T-helper 2 cell treated with Interferon-gamma antibody and Interleukin-4, amounts not matched to agents 5 μg/mL and 100 μg/mL, for 36 hours (primary cell): ENCODE data around the gene GPR87.

Source experiments
- DNase-seq: peaks from one replicate; pipeline ENCODE4 v3.0.0; 2021; ENCODE audit warnings: low spot score
- H3K27ac Mint-ChIP-seq: one replicate; pipeline ENCODE4 v1.8.0; 2021; ENCODE audit warnings: mild to moderate bottlenecking, mixed read lengths
- H3K27me3 Mint-ChIP-seq: one replicate; pipeline ENCODE4 v1.8.0; 2021; ENCODE audit warnings: low read depth, mixed read lengths
- H3K36me3 Mint-ChIP-seq: one replicate; pipeline ENCODE4 v1.8.0; 2021; ENCODE audit warnings: low read depth, mixed read lengths
- H3K4me1 Mint-ChIP-seq: one replicate; pipeline ENCODE4 v1.8.0; 2021; ENCODE audit warnings: low read depth, mixed read lengths
- H3K4me3 Mint-ChIP-seq: one replicate; pipeline ENCODE4 v1.8.0; 2022; ENCODE audit warnings: mild to moderate bottlenecking, moderate library complexity, mixed read lengths
- H3K9me3 Mint-ChIP-seq: one replicate; pipeline ENCODE4 v1.8.0; 2021; ENCODE audit warnings: mixed read lengths

Gene GPR87

DNA sequence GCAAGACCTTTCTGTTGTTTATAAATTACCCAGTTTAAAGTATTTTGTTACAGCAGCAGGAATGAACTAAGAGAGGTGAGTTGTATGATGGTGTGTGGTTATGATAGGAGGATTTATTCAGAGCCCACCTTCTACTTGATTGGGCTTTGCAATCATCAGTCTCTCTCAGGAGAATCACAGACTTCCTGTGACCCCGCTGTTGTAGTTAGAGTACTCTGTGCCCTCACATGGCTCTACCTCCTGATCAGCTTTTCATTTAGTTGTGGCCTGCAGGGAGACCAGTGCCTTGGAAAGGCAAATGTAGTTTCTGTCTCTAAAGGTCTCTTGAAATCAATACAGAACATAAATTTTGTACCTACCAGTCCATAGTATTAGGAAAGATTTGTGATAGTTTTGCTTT lies 30.7 kb downstream of the GPR87 start:
- no peak for DNase-seq
- H3K4me3 Mint-ChIP-seq, result no peak overlapping the region
- no peak overlapping the region for H3K27ac Mint-ChIP-seq
- H3K4me1 Mint-ChIP-seq, result peaks cover 32% of the 10 kb centered on the region
- H3K9me3 Mint-ChIP-seq, result no peaks in the 10 kb centered on the region
- no peaks in the 10 kb centered on the region for H3K27me3 Mint-ChIP-seq
- H3K36me3 Mint-ChIP-seq, result no peaks in the 10 kb centered on the region

DNA sequence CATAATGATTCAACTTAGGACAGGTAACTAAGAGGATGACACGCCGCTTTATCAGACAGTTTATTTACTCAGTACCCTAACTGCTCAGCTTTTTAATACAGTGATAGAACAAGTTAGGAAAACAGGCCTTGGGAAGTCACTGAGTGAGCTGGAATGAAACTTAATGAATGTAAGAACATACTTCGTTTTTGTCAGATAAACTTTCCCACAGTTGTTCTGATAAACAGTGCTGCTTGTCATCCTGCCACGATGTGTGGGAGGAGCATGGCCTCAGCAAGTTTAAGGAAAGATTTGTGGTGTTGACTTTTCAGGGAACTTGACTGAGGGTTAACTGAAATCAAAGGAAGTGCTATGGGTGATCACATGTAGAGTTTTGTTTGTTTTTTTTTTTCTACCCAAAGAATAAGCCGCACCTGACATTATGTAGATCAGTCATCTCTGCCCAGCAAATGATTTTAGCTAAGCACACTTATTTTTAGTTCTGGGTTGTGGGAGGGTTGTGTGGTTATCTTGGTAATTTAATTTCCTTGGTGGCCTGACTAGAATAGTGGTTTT lies 32.6 kb downstream of the GPR87 start:
- peak; percentile 76 for DNase-seq
- peak overlapping the region; percentile 13 for H3K4me3 Mint-ChIP-seq
- no peaks in the 10 kb centered on the region for H3K9me3 Mint-ChIP-seq
- H3K4me1 Mint-ChIP-seq, result peaks cover 41% of the 10 kb centered on the region
- H3K27ac Mint-ChIP-seq, result peak overlapping the region; percentile 50
- no peaks in the 10 kb centered on the region for H3K27me3 Mint-ChIP-seq
- H3K36me3 Mint-ChIP-seq, result no peaks in the 10 kb centered on the region

DNA sequence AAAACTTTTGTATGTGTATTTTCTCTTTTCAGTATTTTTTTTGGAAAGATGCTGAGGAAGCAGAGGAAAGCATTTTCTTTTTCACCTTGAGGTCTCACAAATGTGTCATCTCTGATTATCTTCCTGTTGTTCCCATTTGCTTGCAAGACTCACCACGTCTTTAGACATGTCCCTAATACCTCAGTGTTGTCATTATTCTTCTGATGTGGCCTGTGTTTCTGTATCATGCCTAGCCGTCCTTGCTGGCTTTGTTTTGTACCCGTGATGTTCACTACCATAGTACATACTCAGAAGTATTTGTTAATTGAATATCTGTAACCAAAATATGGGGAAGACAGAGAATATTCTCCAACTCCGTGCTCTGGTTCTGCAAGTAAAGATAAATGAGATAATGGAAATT lies 33.2 kb downstream of the GPR87 start:
- H3K9me3 Mint-ChIP-seq, result no peaks in the 10 kb centered on the region
- peak overlapping the region; percentile 24 for H3K4me3 Mint-ChIP-seq
- H3K4me1 Mint-ChIP-seq, result peaks cover 47% of the 10 kb centered on the region
- no peaks in the 10 kb centered on the region for H3K36me3 Mint-ChIP-seq
- no peaks in the 10 kb centered on the region for H3K27me3 Mint-ChIP-seq
- no peak for DNase-seq
- peak overlapping the region; percentile 34 for H3K27ac Mint-ChIP-seq

DNA sequence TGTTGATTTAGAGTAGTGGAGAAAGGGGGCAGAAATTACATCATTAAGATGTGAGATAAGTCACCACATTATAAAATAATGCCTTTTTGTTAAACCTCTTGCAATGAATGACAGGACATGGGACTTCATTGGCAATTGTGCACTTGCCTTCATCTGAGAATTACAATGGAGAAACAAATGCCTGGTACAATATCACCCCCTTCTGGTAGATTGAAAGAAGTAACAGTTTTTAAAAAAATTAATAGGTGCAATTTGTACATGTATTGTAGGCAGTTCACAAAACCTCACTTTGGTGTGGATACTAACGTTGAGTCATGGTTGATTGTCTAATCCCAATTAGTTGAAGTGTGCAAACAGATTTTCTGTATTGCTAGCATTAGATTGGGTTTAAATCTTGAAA lies 33.7 kb downstream of the GPR87 start:
- no peaks in the 10 kb centered on the region for H3K9me3 Mint-ChIP-seq
- H3K27ac Mint-ChIP-seq, result peak overlapping the region; percentile 34
- peak overlapping the region; percentile 24 for H3K4me3 Mint-ChIP-seq
- no peaks in the 10 kb centered on the region for H3K27me3 Mint-ChIP-seq
- DNase-seq, result no peak
- no peaks in the 10 kb centered on the region for H3K36me3 Mint-ChIP-seq
- H3K4me1 Mint-ChIP-seq, result peaks cover 52% of the 10 kb centered on the region

DNA sequence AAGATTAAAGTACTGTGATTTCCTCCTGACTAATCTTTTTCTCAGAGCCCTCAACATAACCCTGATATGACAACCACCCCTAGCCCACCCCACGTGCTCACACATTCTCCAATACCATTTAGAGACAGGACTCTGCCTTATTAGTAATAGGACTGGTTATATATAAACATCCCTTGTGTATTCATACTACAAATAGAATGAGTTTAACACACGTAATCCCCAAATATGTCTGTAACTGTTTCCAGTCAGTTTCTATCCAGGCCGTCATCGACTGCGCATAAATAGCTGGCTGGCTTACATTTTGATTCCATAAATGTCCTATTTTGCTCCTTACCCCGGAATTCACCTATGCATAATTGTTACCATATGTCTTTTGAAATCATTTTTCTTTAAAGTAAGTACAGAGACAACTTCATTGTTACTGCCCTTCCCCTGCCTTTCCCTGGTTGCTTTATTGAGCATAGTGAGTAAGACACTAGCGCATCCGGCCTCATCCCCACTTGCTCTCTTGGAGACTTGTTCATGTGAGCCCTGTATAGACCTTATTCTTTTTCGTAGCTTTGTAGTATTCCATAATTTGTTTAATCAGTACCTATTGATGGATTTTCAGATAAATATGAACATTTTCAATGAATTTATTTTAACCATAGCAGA lies 34.8 kb downstream of the GPR87 start:
- H3K27ac Mint-ChIP-seq, result no peak overlapping the region
- no peak overlapping the region for H3K4me3 Mint-ChIP-seq
- no peak for DNase-seq
- H3K4me1 Mint-ChIP-seq, result peaks cover 53% of the 10 kb centered on the region
- H3K36me3 Mint-ChIP-seq, result no peaks in the 10 kb centered on the region
- no peaks in the 10 kb centered on the region for H3K27me3 Mint-ChIP-seq
- no peaks in the 10 kb centered on the region for H3K9me3 Mint-ChIP-seq

DNA sequence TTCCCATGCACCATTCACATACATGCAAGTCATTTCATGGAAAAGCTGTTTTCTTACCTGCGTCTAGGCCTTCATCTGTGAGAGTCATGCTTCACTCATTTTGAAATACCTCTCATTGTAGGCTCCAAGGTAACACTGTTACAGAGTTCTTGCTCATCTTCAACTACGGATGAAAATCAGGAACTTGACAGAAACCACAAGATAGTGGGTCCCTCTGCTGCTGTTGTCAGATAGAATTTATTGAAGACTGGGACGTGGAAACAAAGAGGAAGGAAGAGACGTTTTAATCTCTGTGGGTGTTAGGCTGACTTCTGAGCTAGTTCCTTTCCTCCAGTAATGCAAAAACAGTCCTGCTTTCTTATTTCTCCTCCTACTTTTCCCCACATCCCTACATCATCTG lies 38.4 kb downstream of the GPR87 start, which contains the start of gene P2RY14:
TSS of gene P2RY14 (minus strand) at position 313 of the 400 bp plus-strand sequence. CDS start 64,226 bp downstream, outside the sequence.
- Mint-ChIP-seq H3K27ac (peak within 1 kb of the TSS; percentile 67), H3K27me3 (no peaks in the 10 kb centered on the region), H3K4me1 (peaks cover 64% of the 10 kb centered on the region), H3K4me3 (peak within 1 kb of the TSS; percentile 61), H3K9me3 (no peaks in the 10 kb centered on the region), H3K36me3 (no peaks in the 10 kb centered on the region)
- no peak for DNase-seq

DNA sequence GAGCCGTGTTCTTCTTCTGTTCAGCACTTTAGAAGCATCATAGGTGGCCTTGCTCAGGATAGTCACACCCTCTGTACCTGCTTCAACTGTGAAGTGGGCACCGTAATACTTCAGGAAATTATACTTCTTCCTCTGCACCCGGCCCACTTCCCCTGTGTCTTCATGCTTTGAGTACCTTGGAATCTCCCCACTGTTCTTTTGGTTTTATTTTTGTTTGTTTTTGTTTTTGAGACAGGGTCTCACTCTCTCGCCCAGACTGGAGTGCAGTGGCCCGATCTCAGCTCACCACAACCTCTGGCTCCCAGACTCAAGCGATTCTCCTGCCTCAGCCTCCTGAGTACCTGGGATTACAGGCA lies 40.0 kb downstream of the GPR87 start:
- Mint-ChIP-seq H3K4me1 (peaks cover 63% of the 10 kb centered on the region), H3K27me3 (no peaks in the 10 kb centered on the region), H3K27ac (peak overlapping the region; percentile 65), H3K4me3 (peak overlapping the region; percentile 60), H3K36me3 (no peaks in the 10 kb centered on the region), H3K9me3 (no peaks in the 10 kb centered on the region)
- DNase-seq, result no peak

DNA sequence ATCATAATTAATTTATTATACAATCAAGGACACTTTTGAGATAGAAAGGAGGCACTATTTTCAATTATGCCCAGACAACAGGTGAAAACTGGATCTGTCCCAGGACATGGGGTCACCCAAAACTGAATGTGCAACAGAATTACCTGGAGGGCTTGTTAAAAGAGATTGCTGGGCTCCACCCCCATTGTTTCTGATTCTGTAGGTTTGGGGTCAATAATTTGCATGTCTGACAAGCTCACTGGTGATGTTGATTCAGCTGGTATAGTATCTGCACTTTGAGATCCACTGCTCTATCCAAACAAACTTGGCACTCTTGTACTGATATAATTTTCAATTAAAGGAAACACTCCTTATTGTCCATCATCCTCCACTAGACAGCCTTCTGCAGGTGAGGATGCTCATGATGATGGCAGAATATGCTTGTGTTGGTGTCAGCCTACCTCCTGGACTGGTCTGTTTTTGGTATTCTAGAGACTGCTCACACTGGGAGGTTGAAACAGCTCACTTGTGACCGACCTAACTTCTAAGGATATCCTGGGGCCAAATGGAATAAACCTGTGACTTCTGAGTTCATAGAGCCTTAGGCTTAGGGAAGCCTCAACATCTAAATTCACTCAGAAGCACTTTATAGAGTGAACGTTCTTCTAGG lies 40.5 kb downstream of the GPR87 start:
- Mint-ChIP-seq H3K4me1 (peaks cover 65% of the 10 kb centered on the region), H3K27ac (peak overlapping the region; percentile 65), H3K9me3 (no peaks in the 10 kb centered on the region), H3K36me3 (no peaks in the 10 kb centered on the region), H3K4me3 (peak overlapping the region; percentile 60), H3K27me3 (no peaks in the 10 kb centered on the region)
- DNase-seq, result no peak

DNA sequence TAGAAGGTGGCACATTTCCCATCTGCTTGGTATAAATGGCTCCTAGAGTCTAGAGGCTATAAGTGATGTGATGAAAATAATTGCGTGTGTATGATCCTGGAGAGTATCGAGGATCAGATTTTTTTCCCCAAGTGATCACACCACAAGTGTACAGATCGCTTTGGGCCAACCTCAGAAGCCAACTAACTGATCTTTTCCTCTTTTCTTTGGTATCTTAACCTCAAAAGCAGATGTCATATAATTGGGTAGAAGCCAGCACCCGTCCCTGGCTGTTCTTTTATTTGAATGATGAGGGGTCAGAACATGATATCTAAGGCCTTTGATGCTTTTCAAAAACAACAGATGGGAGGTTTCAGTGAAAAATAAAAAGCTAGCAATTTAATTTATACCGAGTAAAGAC lies 41.5 kb downstream of the GPR87 start:
- peaks cover 68% of the 10 kb centered on the region for H3K4me1 Mint-ChIP-seq
- no peak overlapping the region for H3K27ac Mint-ChIP-seq
- H3K36me3 Mint-ChIP-seq, result no peaks in the 10 kb centered on the region
- H3K9me3 Mint-ChIP-seq, result no peaks in the 10 kb centered on the region
- H3K27me3 Mint-ChIP-seq, result no peaks in the 10 kb centered on the region
- DNase-seq, result no peak
- H3K4me3 Mint-ChIP-seq, result peak overlapping the region; percentile 6

DNA sequence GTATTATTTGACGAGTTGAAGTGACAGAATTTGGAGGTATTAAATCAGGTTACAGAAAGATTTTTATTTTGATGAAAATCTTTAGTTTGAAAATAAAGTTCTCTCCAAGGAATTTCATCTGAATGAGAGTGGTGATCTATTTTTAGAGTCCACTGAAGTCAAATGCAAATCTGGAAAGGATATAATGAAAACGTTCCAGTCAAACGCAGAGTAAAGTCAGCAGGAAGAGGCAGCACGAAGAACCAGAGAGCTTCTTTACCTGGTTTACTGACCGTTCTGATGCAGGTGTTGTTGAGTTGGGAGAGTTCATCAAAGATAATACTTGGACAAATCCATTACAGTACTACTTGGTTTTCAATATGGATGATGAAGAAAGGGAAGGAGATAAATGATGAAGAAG lies 47.0 kb downstream of the GPR87 start:
- Mint-ChIP-seq H3K4me3 (no peak overlapping the region), H3K27me3 (no peaks in the 10 kb centered on the region), H3K27ac (no peak overlapping the region), H3K4me1 (peaks cover 55% of the 10 kb centered on the region), H3K9me3 (no peaks in the 10 kb centered on the region), H3K36me3 (peaks cover 1% of the 10 kb centered on the region)
- DNase-seq, result no peak

DNA sequence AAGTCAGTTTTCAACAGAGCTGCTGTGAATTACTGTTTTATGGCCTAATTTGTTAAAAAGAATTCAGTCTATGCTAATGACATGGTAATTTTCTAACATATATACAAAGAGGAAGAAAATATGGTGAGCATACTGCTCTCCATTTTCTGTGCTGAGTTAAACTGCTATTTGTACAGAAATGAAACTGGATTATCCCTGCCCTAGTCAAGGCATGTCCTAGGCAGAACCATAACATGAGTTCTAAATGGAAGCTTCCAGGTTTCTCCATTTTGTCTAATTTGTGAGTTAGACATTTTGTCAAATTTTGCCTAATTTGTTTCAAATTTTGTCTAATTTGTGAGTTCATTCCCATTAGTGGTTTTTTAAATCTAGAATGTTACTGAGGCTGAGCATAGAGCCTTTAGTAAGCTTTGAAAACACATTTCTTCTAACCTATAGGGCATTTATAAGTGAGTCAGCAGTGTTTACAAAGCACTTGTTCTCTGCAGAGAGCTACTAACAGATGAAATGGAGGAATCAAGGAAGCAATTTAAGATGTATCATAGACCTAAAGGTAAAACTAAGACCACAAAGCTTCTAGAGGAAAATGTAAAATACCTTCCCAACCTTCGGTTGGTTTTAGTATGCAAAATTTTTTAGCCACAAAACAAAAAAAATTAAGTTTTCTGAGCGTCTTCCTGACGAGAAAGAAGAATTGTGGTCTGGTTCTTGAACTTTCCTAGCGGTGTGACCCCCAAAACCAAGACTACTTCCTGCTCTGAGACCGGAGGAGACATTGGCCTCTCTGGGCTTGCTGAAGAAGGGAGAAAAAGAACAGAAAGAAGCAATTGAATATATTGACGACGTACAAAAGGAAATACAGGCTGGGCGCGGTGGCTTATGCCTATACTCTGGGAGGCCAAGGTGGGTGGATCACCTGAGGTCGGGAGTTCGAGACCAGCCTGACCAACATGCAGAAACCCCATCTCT lies 48.1 kb downstream of the GPR87 start:
- Mint-ChIP-seq H3K4me1 (peaks cover 47% of the 10 kb centered on the region), H3K36me3 (peaks cover 1% of the 10 kb centered on the region), H3K27ac (peak overlapping the region; percentile 91), H3K9me3 (no peaks in the 10 kb centered on the region), H3K4me3 (peak overlapping the region; percentile 66), H3K27me3 (no peaks in the 10 kb centered on the region)
- DNase-seq, result peak; percentile 61

DNA sequence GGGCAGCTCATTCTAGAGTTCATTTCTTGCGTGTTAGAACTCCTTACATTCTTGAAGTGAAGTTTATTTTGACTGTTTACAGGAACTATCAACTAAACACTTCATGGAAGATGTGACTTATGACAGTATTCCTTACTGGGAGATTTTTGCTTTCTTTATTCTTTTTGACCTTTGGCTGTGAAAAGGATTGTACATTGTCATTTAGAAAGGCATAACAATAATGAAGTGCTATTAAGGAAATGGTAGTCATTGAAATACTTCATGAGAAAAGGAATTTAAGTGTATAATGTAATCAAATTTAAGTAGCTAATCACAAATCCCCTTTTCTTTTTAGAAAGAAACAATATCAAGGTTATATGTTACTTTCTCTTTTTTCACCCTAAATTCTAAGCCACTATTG lies 49.6 kb downstream of the GPR87 start:
- Mint-ChIP-seq H3K4me1 (peaks cover 40% of the 10 kb centered on the region), H3K9me3 (no peaks in the 10 kb centered on the region), H3K36me3 (peaks cover 1% of the 10 kb centered on the region), H3K27me3 (no peaks in the 10 kb centered on the region), H3K27ac (no peak overlapping the region), H3K4me3 (no peak overlapping the region)
- DNase-seq, result no peak

DNA sequence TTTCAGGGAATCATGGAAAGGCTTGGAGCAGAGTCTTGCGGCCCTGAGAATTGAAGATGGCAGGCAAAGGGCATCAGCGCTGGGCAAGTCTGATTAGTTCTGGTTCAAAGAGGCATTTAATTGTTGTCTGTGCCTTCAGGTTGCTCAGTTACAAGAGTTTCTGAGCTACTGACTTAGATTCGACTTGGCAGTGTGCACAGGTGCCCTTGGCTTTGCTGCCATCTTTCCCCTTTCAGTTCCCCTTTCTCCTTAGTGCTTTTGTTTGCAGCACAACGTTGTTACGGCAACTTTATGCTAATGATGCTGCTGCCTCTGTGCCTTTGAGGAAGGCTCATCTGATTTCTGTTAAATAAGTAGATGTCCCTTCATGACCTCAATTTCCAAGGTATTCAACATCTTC lies 50.8 kb downstream of the GPR87 start:
- Mint-ChIP-seq H3K36me3 (peaks cover 1% of the 10 kb centered on the region), H3K4me3 (no peak overlapping the region), H3K4me1 (peaks cover 31% of the 10 kb centered on the region), H3K27ac (no peak overlapping the region), H3K27me3 (no peaks in the 10 kb centered on the region), H3K9me3 (no peaks in the 10 kb centered on the region)
- DNase-seq, result no peak

DNA sequence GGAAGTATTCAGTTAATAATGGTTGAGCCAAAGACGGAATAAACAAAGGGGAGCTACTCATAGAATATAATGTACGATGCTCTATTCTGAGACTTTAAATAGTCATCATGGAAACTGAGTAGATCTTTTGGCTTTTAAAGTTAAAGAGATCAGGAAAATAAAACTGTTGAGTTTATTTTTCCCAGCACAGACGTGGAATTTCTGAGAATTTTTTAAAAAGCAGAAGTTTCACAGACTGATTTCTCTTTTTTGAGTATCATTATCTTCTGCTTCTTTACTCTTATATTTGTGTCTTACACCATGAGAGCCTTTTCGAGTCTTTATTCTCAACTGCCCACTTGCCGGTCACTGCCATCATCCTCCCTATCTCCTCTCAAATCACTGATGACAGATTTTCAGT lies 51.5 kb downstream of the GPR87 start:
- Mint-ChIP-seq H3K4me1 (peaks cover 30% of the 10 kb centered on the region), H3K9me3 (no peaks in the 10 kb centered on the region), H3K36me3 (peaks cover 1% of the 10 kb centered on the region), H3K27me3 (peaks cover under 1% of the 10 kb centered on the region), H3K4me3 (no peak overlapping the region), H3K27ac (no peak overlapping the region)
- DNase-seq, result no peak
